Mesenteric fat pad (tissue), 1 donor: Measurements from ENCODE around the gene UNC13A. TPM values are rescaled to one million over a fixed set of nuclear protein-coding genes. Genes with fewer than 3 reads are reported as not detected.

Experiments used
- DNase-seq: peaks from one replicate; pipeline ENCODE4 v3.0.0-alpha.2; 2020; ENCODE audit warnings: low spot score
- total RNA-seq: library from RNA; stranded (reverse); fragmentation: NEBNext Ultra II Directional; extraction: Animal tissue kit (Norgen Biotek cat#: 25700); gene quantifications from one replicate; pipeline ENCODE4 v1.2.1, GENCODE V29; 2021
- donor health status: DM: yes; HTN: yes; CAD: no.

UNC13A gene
- total RNA-seq, 1 donor from 2014 or later: 0.10 TPM

- no peak for DNase-seq
These were observed 14.0 kb downstream of the UNC13A start for GRCh38 chr19:17673937-17674799.

GRCh38 chr19:17671906-17672305 lies 16.2 kb downstream of the UNC13A start:
- DNase-seq: no peak

GRCh38 chr19:17669419-17669818 lies 18.7 kb downstream of the UNC13A start:
- DNase-seq: no peak

- DNase-seq: no peak
These were observed 23.1 kb downstream of the UNC13A start for GRCh38 chr19:17665058-17665457.

- DNase-seq: no peak
These were observed 28.2 kb downstream of the UNC13A start for GRCh38 chr19:17659996-17660395.

GRCh38 chr19:17658666-17659065 lies 29.5 kb downstream of the UNC13A start:
- DNase-seq: no peak

- DNase-seq: no peak
These were observed 29.9 kb downstream of the UNC13A start for GRCh38 chr19:17658240-17658639.

GRCh38 chr19:17656970-17657369 lies 31.2 kb downstream of the UNC13A start:
- DNase-seq: no peak

- DNase-seq: no peak
These were observed 32.2 kb downstream of the UNC13A start for GRCh38 chr19:17655751-17656472.

GRCh38 chr19:17654993-17655392 lies 33.2 kb downstream of the UNC13A start:
- no peak for DNase-seq

GRCh38 chr19:17652627-17653026 lies 35.5 kb downstream of the UNC13A start:
- no peak for DNase-seq

GRCh38 chr19:17648786-17649185 lies 39.4 kb downstream of the UNC13A start:
- DNase-seq: no peak

GRCh38 chr19:17648097-17648660 lies 40.0 kb downstream of the UNC13A start:
- no peak for DNase-seq

- DNase-seq: no peak
These were observed 40.8 kb downstream of the UNC13A start for GRCh38 chr19:17647071-17648020.

- no peak for DNase-seq
These were observed 41.7 kb downstream of the UNC13A start for GRCh38 chr19:17646441-17646840.

GRCh38 chr19:17645339-17645963 lies 42.7 kb downstream of the UNC13A start:
- no peak for DNase-seq

- DNase-seq: no peak
These were observed 45.5 kb downstream of the UNC13A start for GRCh38 chr19:17642656-17643055.

- DNase-seq: no peak
These were observed 46.3 kb downstream of the UNC13A start for GRCh38 chr19:17641846-17642245.

- DNase-seq: no peak
These were observed 47.0 kb downstream of the UNC13A start for GRCh38 chr19:17641181-17641580.

- DNase-seq: no peak
These were observed 54.5 kb downstream of the UNC13A start for GRCh38 chr19:17633700-17634099.

- DNase-seq: no peak
These were observed 55.6 kb downstream of the UNC13A start for GRCh38 chr19:17632577-17632976.
